Measurements from ENCODE around the gene ADGRA1. TPM values are rescaled to one million over a fixed set of nuclear protein-coding genes. Genes with fewer than 3 reads are reported as not detected.

ADGRA1 gene
- total RNA-seq, 4 donors from 2014 or later: 0.07 to 1.0 TPM; not detected in 2

DNA sequence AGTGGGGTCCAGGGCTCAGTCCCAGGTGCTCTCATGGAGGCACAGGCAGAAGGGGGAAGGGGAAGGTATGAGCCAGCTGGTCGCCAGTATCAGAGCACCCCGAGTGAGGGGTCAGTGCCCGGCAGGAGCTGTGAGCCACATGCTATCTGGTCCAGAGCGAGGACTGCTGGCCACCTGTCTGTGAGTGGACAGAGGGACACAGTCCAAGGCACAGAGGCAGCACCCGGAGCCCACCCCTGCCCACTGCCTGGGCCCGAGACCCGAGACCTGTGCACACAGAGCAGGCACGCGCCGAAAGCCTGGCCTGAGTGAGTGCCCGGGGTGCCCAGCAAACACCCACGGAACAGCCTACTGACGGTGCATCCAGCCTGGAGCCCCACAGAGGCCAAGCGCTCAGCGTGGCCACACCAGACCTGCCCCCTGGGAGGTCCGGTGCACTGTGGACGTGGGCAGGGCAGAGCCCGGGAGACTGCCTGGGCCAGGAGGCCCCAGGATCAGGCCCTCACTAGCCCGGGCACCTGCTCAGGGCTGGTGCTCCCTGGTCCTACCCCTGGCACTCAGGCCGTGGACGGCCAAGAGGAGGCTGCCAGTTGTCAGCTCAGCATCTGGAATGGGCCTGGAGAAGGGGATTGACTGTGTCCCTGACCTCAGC, 29.4 kb downstream of the ADGRA1 start:
- TF ChIP-seq, protein P1, sequence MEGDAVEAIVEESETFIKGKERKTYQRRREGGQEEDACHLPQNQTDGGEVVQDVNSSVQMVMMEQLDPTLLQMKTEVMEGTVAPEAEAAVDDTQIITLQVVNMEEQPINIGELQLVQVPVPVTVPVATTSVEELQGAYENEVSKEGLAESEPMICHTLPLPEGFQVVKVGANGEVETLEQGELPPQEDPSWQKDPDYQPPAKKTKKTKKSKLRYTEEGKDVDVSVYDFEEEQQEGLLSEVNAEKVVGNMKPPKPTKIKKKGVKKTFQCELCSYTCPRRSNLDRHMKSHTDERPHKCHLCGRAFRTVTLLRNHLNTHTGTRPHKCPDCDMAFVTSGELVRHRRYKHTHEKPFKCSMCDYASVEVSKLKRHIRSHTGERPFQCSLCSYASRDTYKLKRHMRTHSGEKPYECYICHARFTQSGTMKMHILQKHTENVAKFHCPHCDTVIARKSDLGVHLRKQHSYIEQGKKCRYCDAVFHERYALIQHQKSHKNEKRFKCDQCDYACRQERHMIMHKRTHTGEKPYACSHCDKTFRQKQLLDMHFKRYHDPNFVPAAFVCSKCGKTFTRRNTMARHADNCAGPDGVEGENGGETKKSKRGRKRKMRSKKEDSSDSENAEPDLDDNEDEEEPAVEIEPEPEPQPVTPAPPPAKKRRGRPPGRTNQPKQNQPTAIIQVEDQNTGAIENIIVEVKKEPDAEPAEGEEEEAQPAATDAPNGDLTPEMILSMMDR (IDR thresholded peaks at IDR 0.05): no peak
- no peak for TF ChIP-seq POLR2A (IDR thresholded peaks at IDR 0.05)
- no peak for DNase-seq
- intact Hi-C loops (cut with DNase I; ENCODE audit: low total_unique reads): no loop called here
- no peaks in the 10 kb centered on the region for H3K27me3 ChIP-seq
- no peak overlapping the region for H3K4me3 ChIP-seq
- H3K9me3 ChIP-seq: no peaks in the 10 kb centered on the region
- H3K4me1 ChIP-seq: no peaks in the 10 kb centered on the region
- no peaks in the 10 kb centered on the region for H3K36me3 ChIP-seq
- no peak overlapping the region for H3K27ac ChIP-seq

- Histone ChIP-seq H3K36me3 (no peaks in the 10 kb centered on the region), H3K9me3 (no peaks in the 10 kb centered on the region), H3K4me3 (no peak overlapping the region), H3K27me3 (no peaks in the 10 kb centered on the region), H3K27ac (no peak overlapping the region), H3K4me1 (no peaks in the 10 kb centered on the region)
- TF ChIP-seq, protein P1 (IDR thresholded peaks at IDR 0.05): no peak
- intact Hi-C loops (cut with DNase I; ENCODE audit: low total_unique reads): no loop called here
- DNase-seq: no peak
Measured at GRCh38 chr10:133117688-133118071, 30.0 kb downstream of the ADGRA1 start.

GRCh38 chr10:133121479-133121878, 33.8 kb downstream of the ADGRA1 start:
- TF ChIP-seq, protein P1 (IDR thresholded peaks at IDR 0.05): no peak
- no peak for TF ChIP-seq POLR2A (IDR thresholded peaks at IDR 0.05)
- intact Hi-C loops (cut with DNase I; ENCODE audit: low total_unique reads): no loop called here
- H3K27me3 ChIP-seq: no peaks in the 10 kb centered on the region

DNA sequence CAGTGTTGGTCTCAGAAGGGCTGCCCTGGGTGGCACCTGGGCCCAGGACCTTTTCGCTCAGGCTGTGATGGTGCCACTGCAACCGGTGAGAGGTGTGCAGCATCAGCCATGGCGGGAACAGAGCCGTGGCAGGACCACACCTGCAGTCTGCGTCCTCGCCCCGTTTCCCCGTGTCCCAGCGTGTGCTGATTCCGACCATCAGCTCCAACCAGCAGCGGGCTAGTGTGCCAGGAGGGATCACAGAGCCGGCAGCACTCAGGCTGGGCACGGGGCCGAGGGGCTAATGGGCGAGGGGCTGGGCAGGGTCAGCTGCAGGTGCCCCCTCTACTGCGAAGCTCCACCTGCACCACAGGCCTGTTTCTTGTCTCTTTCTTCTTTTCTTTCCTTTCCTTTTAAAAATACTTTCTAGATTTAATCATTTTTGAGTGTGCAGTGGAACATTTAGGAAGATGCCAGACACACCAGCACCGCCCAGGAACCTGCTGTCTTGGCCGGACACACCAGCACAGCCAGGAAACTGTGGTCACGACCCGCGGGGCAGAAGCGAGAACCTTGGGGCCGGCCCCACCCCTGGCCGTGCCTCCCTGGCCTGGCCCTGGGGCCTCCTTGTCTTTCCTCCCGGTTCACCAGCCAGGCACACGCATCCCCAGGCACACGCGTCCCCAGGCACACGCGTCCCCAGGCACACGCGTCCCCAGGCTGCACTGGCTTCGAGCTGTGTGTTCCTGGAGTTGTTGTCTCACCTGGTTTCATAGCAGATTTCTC, 34.6 kb downstream of the ADGRA1 start:
- intact Hi-C loops (cut with DNase I; ENCODE audit: low total_unique reads): no loop called here
- Histone ChIP-seq H3K4me1 (no peaks in the 10 kb centered on the region), H3K4me3 (no peak overlapping the region), H3K36me3 (no peaks in the 10 kb centered on the region), H3K27me3 (no peaks in the 10 kb centered on the region), H3K27ac (no peak overlapping the region), H3K9me3 (no peaks in the 10 kb centered on the region)
- DNase-seq: no peak
- no peak for TF ChIP-seq POLR2A (IDR thresholded peaks at IDR 0.05)
- TF ChIP-seq, protein P1 (IDR thresholded peaks at IDR 0.05): no peak

More at GRCh38 chr10:133121479-133121878, 33.8 kb downstream of the ADGRA1 start:
- H3K36me3 ChIP-seq: no peaks in the 10 kb centered on the region
- no peaks in the 10 kb centered on the region for H3K4me1 ChIP-seq
- no peak overlapping the region for H3K4me3 ChIP-seq
- no peak overlapping the region for H3K27ac ChIP-seq
- H3K9me3 ChIP-seq: no peaks in the 10 kb centered on the region
- no peak for DNase-seq

GRCh38 chr10:133123050-133123745, 35.5 kb downstream of the ADGRA1 start:
- H3K9me3 ChIP-seq: no peaks in the 10 kb centered on the region
- H3K27me3 ChIP-seq: no peaks in the 10 kb centered on the region
- intact Hi-C loops (cut with DNase I; ENCODE audit: low total_unique reads): no loop called here
- no peaks in the 10 kb centered on the region for H3K4me1 ChIP-seq
- TF ChIP-seq, protein P1 (IDR thresholded peaks at IDR 0.05): no peak
- H3K4me3 ChIP-seq: no peak overlapping the region
- no peaks in the 10 kb centered on the region for H3K36me3 ChIP-seq
- H3K27ac ChIP-seq: no peak overlapping the region
- no peak for DNase-seq
